Measurements from ENCODE around the gene CDC14A. TPM values are rescaled to one million over a fixed set of nuclear protein-coding genes. Genes with fewer than 3 reads are reported as not detected.
A peak's percentile ranks its signal among the peaks of the same experiment; 100 is the strongest.

CDC14A gene
- total RNA-seq, 2 donors from 2014 or later = 17.8 to 24.1 TPM

- Mint-ChIP-seq H3K4me1 (ENCODE audit: low read depth) (peaks cover 63% of the 10 kb centered on the region), H3K4me3 (no peak overlapping the region), H3K9me3 (no peaks in the 10 kb centered on the region), H3K27ac (peak overlapping the region; percentile 76), H3K27me3 (ENCODE audit: low read depth) (no peaks in the 10 kb centered on the region), H3K36me3 (ENCODE audit: insufficient read depth in 2 of 2) (no peaks in the 10 kb centered on the region)
- ATAC-seq (replicated peaks in 1 of 2) = no peak
- DNase-seq = no peak
Measured at GRCh38 chr1:100456880-100457279, 104.6 kb downstream of the CDC14A start.

GRCh38 chr1:100457683-100458082, 105.4 kb downstream of the CDC14A start:
- DNase-seq = no peak
- ATAC-seq (replicated peaks in 1 of 2) = no peak
- H3K27me3 Mint-ChIP-seq (ENCODE audit: low read depth) = no peaks in the 10 kb centered on the region
- H3K4me1 Mint-ChIP-seq (ENCODE audit: low read depth) = peaks cover 55% of the 10 kb centered on the region
- H3K36me3 Mint-ChIP-seq (ENCODE audit: insufficient read depth in 2 of 2) = no peaks in the 10 kb centered on the region
- H3K4me3 Mint-ChIP-seq = no peak overlapping the region
- H3K9me3 Mint-ChIP-seq = no peaks in the 10 kb centered on the region
- H3K27ac Mint-ChIP-seq = peak overlapping the region; percentile 76

- Mint-ChIP-seq H3K9me3 (no peaks in the 10 kb centered on the region), H3K36me3 (ENCODE audit: insufficient read depth in 2 of 2) (no peaks in the 10 kb centered on the region), H3K4me3 (peak overlapping the region in 1 of 2 donors; percentile 63), H3K4me1 (ENCODE audit: low read depth) (peaks cover 52% of the 10 kb centered on the region), H3K27ac (peak overlapping the region; percentile 75), H3K27me3 (ENCODE audit: low read depth) (no peaks in the 10 kb centered on the region)
- DNase-seq (no peak), ATAC-seq (replicated peaks in 1 of 2) (peak in 1 of 2 donors; percentile 10)
Measured at GRCh38 chr1:100458661-100459357, 106.5 kb downstream of the CDC14A start.

- Mint-ChIP-seq H3K36me3 (ENCODE audit: insufficient read depth in 2 of 2) (no peaks in the 10 kb centered on the region), H3K4me1 (ENCODE audit: low read depth) (peaks cover 53% of the 10 kb centered on the region)
- peak; percentile 86 to 88 for ATAC-seq (replicated peaks in 1 of 2)
Measured at GRCh38 chr1:100459358-100460114, 107.2 kb downstream of the CDC14A start.

GRCh38 chr1:100461222-100461621, 108.9 kb downstream of the CDC14A start:
- peaks cover 43% of the 10 kb centered on the region for H3K4me1 Mint-ChIP-seq (ENCODE audit: low read depth)
- no peak for DNase-seq
- no peaks in the 10 kb centered on the region for H3K27me3 Mint-ChIP-seq (ENCODE audit: low read depth)
- H3K9me3 Mint-ChIP-seq = no peaks in the 10 kb centered on the region
- no peaks in the 10 kb centered on the region for H3K36me3 Mint-ChIP-seq (ENCODE audit: insufficient read depth in 2 of 2)
- no peak overlapping the region for H3K4me3 Mint-ChIP-seq
- no peak for ATAC-seq (replicated peaks in 1 of 2)
- no peak overlapping the region for H3K27ac Mint-ChIP-seq

More at GRCh38 chr1:100459358-100460114, 107.2 kb downstream of the CDC14A start:
- H3K27me3 Mint-ChIP-seq (ENCODE audit: low read depth) = no peaks in the 10 kb centered on the region
- H3K4me3 Mint-ChIP-seq = peak overlapping the region in 1 of 2 donors; percentile 63
- no peaks in the 10 kb centered on the region for H3K9me3 Mint-ChIP-seq
- H3K27ac Mint-ChIP-seq = peak overlapping the region; percentile 75
- DNase-seq = peak; percentile 70 to 76

- H3K36me3 Mint-ChIP-seq (ENCODE audit: insufficient read depth in 2 of 2) = peaks cover 0 to 2% of the 10 kb centered on the region in 2 donors
- H3K27me3 Mint-ChIP-seq (ENCODE audit: low read depth) = no peaks in the 10 kb centered on the region
- H3K4me3 Mint-ChIP-seq = no peak overlapping the region
- H3K27ac Mint-ChIP-seq = peak overlapping the region; percentile 60
- peaks cover 34% of the 10 kb centered on the region for H3K4me1 Mint-ChIP-seq (ENCODE audit: low read depth)
- H3K9me3 Mint-ChIP-seq = no peaks in the 10 kb centered on the region
- no peak for ATAC-seq (replicated peaks in 1 of 2)
- DNase-seq = no peak
Measured at GRCh38 chr1:100462326-100463025, 110.2 kb downstream of the CDC14A start.

- peaks cover 25% of the 10 kb centered on the region for H3K4me1 Mint-ChIP-seq (ENCODE audit: low read depth)
- peaks cover 0 to 7% of the 10 kb centered on the region in 2 donors for H3K36me3 Mint-ChIP-seq (ENCODE audit: insufficient read depth in 2 of 2)
- H3K27me3 Mint-ChIP-seq (ENCODE audit: low read depth) = no peaks in the 10 kb centered on the region
- ATAC-seq (replicated peaks in 1 of 2) = peak; percentile 83 to 86
- H3K4me3 Mint-ChIP-seq = peak overlapping the region; percentile 21 to 75
- DNase-seq = peak; percentile 61 to 64
- H3K27ac Mint-ChIP-seq = peak overlapping the region; percentile 89
- H3K9me3 Mint-ChIP-seq = no peaks in the 10 kb centered on the region
Measured at GRCh38 chr1:100463791-100464424, 111.6 kb downstream of the CDC14A start.

GRCh38 chr1:100469578-100469977, 117.3 kb downstream of the CDC14A start:
- no peak overlapping the region for H3K27ac Mint-ChIP-seq
- H3K4me3 Mint-ChIP-seq = no peak overlapping the region
- ATAC-seq (replicated peaks in 1 of 2) = no peak
- H3K27me3 Mint-ChIP-seq (ENCODE audit: low read depth) = no peaks in the 10 kb centered on the region
- no peaks in the 10 kb centered on the region for H3K9me3 Mint-ChIP-seq
- H3K4me1 Mint-ChIP-seq (ENCODE audit: low read depth) = peaks cover 5% of the 10 kb centered on the region
- H3K36me3 Mint-ChIP-seq (ENCODE audit: insufficient read depth in 2 of 2) = peaks cover 2 to 9% of the 10 kb centered on the region in 2 donors
- no peak for DNase-seq

GRCh38 chr1:100474834-100475233, 122.5 kb downstream of the CDC14A start:
- no peak for ATAC-seq (replicated peaks in 1 of 2)
- no peak for DNase-seq
- H3K9me3 Mint-ChIP-seq = no peaks in the 10 kb centered on the region
- no peaks in the 10 kb centered on the region for H3K27me3 Mint-ChIP-seq (ENCODE audit: low read depth)
- H3K36me3 Mint-ChIP-seq (ENCODE audit: insufficient read depth in 2 of 2) = peaks cover 2% of the 10 kb centered on the region in 2 donors
- peaks cover 5% of the 10 kb centered on the region for H3K4me1 Mint-ChIP-seq (ENCODE audit: low read depth)
- H3K4me3 Mint-ChIP-seq = no peak overlapping the region
- H3K27ac Mint-ChIP-seq = peak overlapping the region; percentile 92

- Mint-ChIP-seq H3K27me3 (ENCODE audit: low read depth) (no peaks in the 10 kb centered on the region), H3K36me3 (ENCODE audit: insufficient read depth in 2 of 2) (peaks cover 1 to 2% of the 10 kb centered on the region in 2 donors), H3K9me3 (no peaks in the 10 kb centered on the region), H3K4me3 (no peak overlapping the region), H3K27ac (no peak overlapping the region), H3K4me1 (ENCODE audit: low read depth) (peaks cover 1% of the 10 kb centered on the region)
- ATAC-seq (replicated peaks in 1 of 2) = no peak
- no peak for DNase-seq
Measured at GRCh38 chr1:100476735-100477290, 124.5 kb downstream of the CDC14A start.

- no peaks in the 10 kb centered on the region for H3K4me1 Mint-ChIP-seq (ENCODE audit: low read depth)
- no peaks in the 10 kb centered on the region for H3K27me3 Mint-ChIP-seq (ENCODE audit: low read depth)
- H3K36me3 Mint-ChIP-seq (ENCODE audit: insufficient read depth in 2 of 2) = peaks cover 2 to 5% of the 10 kb centered on the region in 2 donors
- ATAC-seq (replicated peaks in 1 of 2) (no peak), DNase-seq (no peak)
- no peak overlapping the region for H3K4me3 Mint-ChIP-seq
- no peak overlapping the region for H3K27ac Mint-ChIP-seq
- H3K9me3 Mint-ChIP-seq = no peaks in the 10 kb centered on the region
Measured at GRCh38 chr1:100478816-100479215, 126.5 kb downstream of the CDC14A start.

- Mint-ChIP-seq H3K36me3 (ENCODE audit: insufficient read depth in 2 of 2) (peaks cover 2 to 7% of the 10 kb centered on the region in 2 donors), H3K4me3 (no peak overlapping the region), H3K4me1 (ENCODE audit: low read depth) (no peaks in the 10 kb centered on the region), H3K27ac (no peak overlapping the region), H3K27me3 (ENCODE audit: low read depth) (no peaks in the 10 kb centered on the region), H3K9me3 (no peaks in the 10 kb centered on the region)
- no peak for ATAC-seq (replicated peaks in 1 of 2)
- no peak for DNase-seq
Measured at GRCh38 chr1:100479620-100480338, 127.5 kb downstream of the CDC14A start.
